Neuronal stem cell (in vitro differentiated cells): ENCODE results near the gene HPCAL4.

Experiments
- DNase-seq: peaks from one replicate; pipeline ENCODE4 v3.0.0-alpha.2; 2013; ENCODE audit warnings: low spot score
- H2AFZ ChIP-seq: one replicate; pipeline ENCODE4 v1.6.1; 2013; ENCODE audit warnings: mild to moderate bottlenecking, low read length, inconsistent platforms
- H2AK5ac ChIP-seq: 2 replicates; pipeline ENCODE4 v1.6.1; 2013; ENCODE audit warnings: low read depth, mild to moderate bottlenecking, inconsistent platforms, low read length, moderate library complexity, mixed read lengths
- H2BK120ac ChIP-seq: 2 replicates; pipeline ENCODE4 v1.6.1; 2013; ENCODE audit warnings: low read depth, mild to moderate bottlenecking, inconsistent platforms, low read length, moderate library complexity, mixed read lengths
- H2BK12ac ChIP-seq: one replicate; pipeline ENCODE4 v1.6.1; 2013; ENCODE audit warnings: low read length, inconsistent platforms
- H2BK15ac ChIP-seq: 2 replicates; pipeline ENCODE4 v1.6.1; 2013; ENCODE audit warnings: mild to moderate bottlenecking, low read length, inconsistent platforms, mixed read lengths
- H2BK5ac ChIP-seq: one replicate; pipeline ENCODE4 v1.6.1; 2013; ENCODE audit warnings: inconsistent platforms, mild to moderate bottlenecking, low read length, moderate library complexity
- H3K14ac ChIP-seq: one replicate; pipeline ENCODE4 v1.6.1; 2013; ENCODE audit warnings: low read length, inconsistent platforms
- H3K18ac ChIP-seq: 2 replicates; pipeline ENCODE4 v1.6.1; 2013; ENCODE audit warnings: low read length, inconsistent platforms
- H3K23ac ChIP-seq: 2 replicates; pipeline ENCODE4 v1.6.1; 2013; ENCODE audit warnings: low read depth, mild to moderate bottlenecking, mixed read lengths, low read length, inconsistent platforms; ENCODE audit not compliant: poor library complexity
- H3K27ac ChIP-seq: replicated peaks from 3 replicates; pipeline ENCODE4 v1.5.1; 2013; ENCODE audit warnings: low read length, inconsistent platforms
- H3K27me3 ChIP-seq, 3 experiments: 2 replicates each; pipeline ENCODE4 v1.6.1; 2013; ENCODE audit warnings: low read length in 3 of 3, mild to moderate bottlenecking in 2 of 3, inconsistent platforms in 1 of 3, low read depth in 1 of 3, mixed read lengths in 1 of 3, moderate library complexity in 1 of 3; ENCODE audit not compliant: control insufficient read depth in 3 of 3, insufficient read depth in 3 of 3
- H3K36me3 ChIP-seq, 2 donors: replicated peaks in 1 of 2; 2 replicates each; pipeline ENCODE4 v1.6.1; 2013; ENCODE audit warnings: low read length in 2 of 2; ENCODE audit not compliant: control insufficient read depth in 2 of 2, insufficient read depth in 2 of 2
- H3K4ac ChIP-seq: 2 replicates; pipeline ENCODE4 v1.6.1; 2013; ENCODE audit warnings: inconsistent platforms, mild to moderate bottlenecking, low read length, moderate library complexity
- H3K4me1 ChIP-seq, 2 donors: 1 replicate in 1 of 2; 2 replicates in 1 of 2; pipeline ENCODE4 v1.6.1; 2013; ENCODE audit warnings: low read length in 2 of 2, low read depth in 1 of 2; ENCODE audit not compliant: control insufficient read depth in 2 of 2, insufficient read depth in 1 of 2
- H3K4me2 ChIP-seq: one replicate; pipeline ENCODE4 v1.6.1; 2013; ENCODE audit warnings: mild to moderate bottlenecking, low read length, inconsistent platforms; ENCODE audit not compliant: insufficient read depth, poor library complexity, severe bottlenecking
- H3K4me3 ChIP-seq, 2 donors: 2 replicates each; pipeline ENCODE4 v1.5.1; 2013; ENCODE audit warnings: low read length in 2 of 2, mild to moderate bottlenecking in 2 of 2, inconsistent platforms in 1 of 2, moderate library complexity in 1 of 2
- H3K79me1 ChIP-seq: one replicate; pipeline ENCODE4 v1.6.1; 2013; ENCODE audit warnings: low read depth, mild to moderate bottlenecking, inconsistent platforms, low read length, moderate library complexity
- H3K9ac ChIP-seq: one replicate; pipeline ENCODE4 v1.6.1; 2013; ENCODE audit warnings: mild to moderate bottlenecking, low read depth, low read length, inconsistent platforms; ENCODE audit not compliant: poor library complexity
- H3K9me3 ChIP-seq, 2 donors: replicated peaks in 1 of 2; 2 replicates each; pipeline versions ENCODE3 to v1.6.1; 2013; ENCODE audit warnings: low read length in 2 of 2, mild to moderate bottlenecking in 2 of 2, inconsistent platforms in 1 of 2, low read depth in 1 of 2, mixed read lengths in 1 of 2, moderate library complexity in 1 of 2; ENCODE audit not compliant: control insufficient read depth in 2 of 2, insufficient read depth in 1 of 2
- H4K8ac ChIP-seq: one replicate; pipeline ENCODE4 v1.6.1; 2013; ENCODE audit warnings: low read depth, mild to moderate bottlenecking, inconsistent platforms, low read length, moderate library complexity
- H4K91ac ChIP-seq: one replicate; pipeline ENCODE4 v1.6.1; 2013; ENCODE audit warnings: low read length, low read depth, mild to moderate bottlenecking, inconsistent platforms; ENCODE audit not compliant: poor library complexity
- WGBS, 2 donors: extraction: QIAGEN DNeasy Blood & Tissue Kit; methylation state at CpG; one replicate each; pipeline ENCODE4 v1.1.7; 2013; ENCODE audit warnings: missing lambda C conversion rate in 2 of 2, mixed read lengths in 1 of 2; ENCODE audit not compliant: insufficient read length in 2 of 2, insufficient replicate concordance in 1 of 2; ENCODE audit errors: extremely low coverage in 2 of 2; 5-methylcytosine and 5-hydroxymethylcytosine counted together

Gene HPCAL4

GRCh38 chr1:39692152-39693074 is 1.2 kb upstream of the HPCAL4 start:
- Histone ChIP-seq H4K8ac (no peak overlapping the region), H3K18ac (peak overlapping the region; percentile 74), H3K4me1 (peaks cover 17 to 24% of the 10 kb centered on the region in 2 donors), H3K27ac (no peak overlapping the region), H3K23ac (peak overlapping the region; percentile 78), H3K27me3 (peaks cover 9 to 80% (median 73%) of the 10 kb centered on the region in 3 experiments), H3K4me3 (peak overlapping the region; percentile 53 to 54), H2AK5ac (peak overlapping the region; percentile 23), H3K79me1 (no peaks in the 10 kb centered on the region), H3K4ac (no peak overlapping the region), H3K9ac (peak overlapping the region; percentile 9), H2BK12ac (no peak overlapping the region), H2BK5ac (no peak overlapping the region), H2BK120ac (no peak overlapping the region), H2AFZ (peak overlapping the region; percentile 96), H3K14ac (no peak overlapping the region), H4K91ac (no peak overlapping the region), H3K36me3 (no peaks in the 10 kb centered on the region), H3K4me2 (peak overlapping the region; percentile 66), H2BK15ac (no peak overlapping the region), H3K9me3 (peaks cover 0 to 3% of the 10 kb centered on the region in 2 donors)
- DNase-seq, result no peak
- WGBS, 2 donors, result no CpG with 5 or more reads among the region's 56 CpGs

- peak overlapping the region; percentile 76 for H3K4me2 ChIP-seq
- H3K14ac ChIP-seq, result peak overlapping the region; percentile 85
Measured at GRCh38 chr1:39690794-39691382, 345 bp downstream of the HPCAL4 start.

GRCh38 chr1:39690225-39690624 is 1.0 kb downstream of the HPCAL4 start:
- Histone ChIP-seq H3K4ac (no peak overlapping the region), H3K18ac (no peak overlapping the region), H3K4me2 (no peak overlapping the region), H3K9me3 (peaks cover 0 to 3% of the 10 kb centered on the region in 2 donors), H2BK120ac (no peak overlapping the region), H3K27me3 (peaks cover 9 to 85% (median 77%) of the 10 kb centered on the region in 3 experiments), H2BK5ac (no peak overlapping the region), H2AFZ (no peak overlapping the region), H3K27ac (no peak overlapping the region), H2BK15ac (no peak overlapping the region), H3K23ac (no peak overlapping the region), H3K14ac (no peak overlapping the region), H3K4me3 (no peak overlapping the region), H4K91ac (no peak overlapping the region), H4K8ac (no peak overlapping the region), H3K36me3 (no peaks in the 10 kb centered on the region), H3K79me1 (no peaks in the 10 kb centered on the region), H2AK5ac (no peak overlapping the region), H3K9ac (no peak overlapping the region), H3K4me1 (peaks cover 17 to 24% of the 10 kb centered on the region in 2 donors), H2BK12ac (no peak overlapping the region)
- WGBS, 2 donors, result no CpG with 5 or more reads among the region's 2 CpGs
- DNase-seq, result no peak

More at GRCh38 chr1:39690794-39691382, 345 bp downstream of the HPCAL4 start:
- Histone ChIP-seq H3K27me3 (peaks cover 9 to 85% (median 77%) of the 10 kb centered on the region in 3 experiments), H3K4ac (no peak overlapping the region), H3K79me1 (no peaks in the 10 kb centered on the region), H3K18ac (peak overlapping the region; percentile 74), H3K27ac (no peak overlapping the region), H3K4me3 (peak overlapping the region in 1 of 2 donors; percentile 53), H3K36me3 (no peaks in the 10 kb centered on the region), H3K23ac (peak overlapping the region; percentile 48), H4K8ac (no peak overlapping the region), H2BK5ac (no peak overlapping the region), H2AFZ (peak overlapping the region; percentile 96), H3K4me1 (peaks cover 17 to 24% of the 10 kb centered on the region in 2 donors), H2BK12ac (no peak overlapping the region), H4K91ac (no peak overlapping the region), H3K9ac (no peak overlapping the region), H2AK5ac (peak overlapping the region; percentile 57), H2BK15ac (peak overlapping the region; percentile 65), H2BK120ac (no peak overlapping the region), H3K9me3 (peaks cover 0 to 3% of the 10 kb centered on the region in 2 donors)
- DNase-seq, result no peak
- WGBS, 2 donors, result no CpG with 5 or more reads among the region's 28 CpGs

- no peak overlapping the region for H3K27ac ChIP-seq
Measured at GRCh38 chr1:39689635-39690034, 1.6 kb downstream of the HPCAL4 start.

More at GRCh38 chr1:39689635-39690034, 1.6 kb downstream of the HPCAL4 start:
- H4K8ac ChIP-seq, result no peak overlapping the region
- peaks cover 9 to 86% (median 71%) of the 10 kb centered on the region in 3 experiments for H3K27me3 ChIP-seq
- H3K14ac ChIP-seq, result no peak overlapping the region
- no peaks in the 10 kb centered on the region for H3K36me3 ChIP-seq
- H3K4me1 ChIP-seq, result peaks cover 15 to 24% of the 10 kb centered on the region in 2 donors
- H2BK5ac ChIP-seq, result no peak overlapping the region
- H2BK12ac ChIP-seq, result no peak overlapping the region
- H3K4ac ChIP-seq, result no peak overlapping the region
- H4K91ac ChIP-seq, result no peak overlapping the region
- H3K4me3 ChIP-seq, result peak overlapping the region in 1 of 2 donors; percentile 31
- no peak overlapping the region for H2AFZ ChIP-seq
- no peak overlapping the region for H2BK120ac ChIP-seq
- no peaks in the 10 kb centered on the region for H3K79me1 ChIP-seq
- no peak overlapping the region for H3K18ac ChIP-seq
- H2AK5ac ChIP-seq, result no peak overlapping the region
- H3K9ac ChIP-seq, result no peak overlapping the region
- peaks cover 0 to 3% of the 10 kb centered on the region in 2 donors for H3K9me3 ChIP-seq
- no peak overlapping the region for H2BK15ac ChIP-seq
- DNase-seq, result no peak
- no peak overlapping the region for H3K23ac ChIP-seq
- H3K4me2 ChIP-seq, result no peak overlapping the region
